GOT3 (cell line): ENCODE results near the gene CTSL.
"Not testable (repeated sequence)": the region's sequence is repeated elsewhere in the genome, so short reads cannot be mapped to it uniquely, and the experiment has no call there.

Experiments used
- DNase-seq: peaks from one replicate; lab custom pipeline; 2025; ENCODE audit warnings: mixed read lengths; lab: John Stamatoyannopoulos, UW

CTSL gene

DNA sequence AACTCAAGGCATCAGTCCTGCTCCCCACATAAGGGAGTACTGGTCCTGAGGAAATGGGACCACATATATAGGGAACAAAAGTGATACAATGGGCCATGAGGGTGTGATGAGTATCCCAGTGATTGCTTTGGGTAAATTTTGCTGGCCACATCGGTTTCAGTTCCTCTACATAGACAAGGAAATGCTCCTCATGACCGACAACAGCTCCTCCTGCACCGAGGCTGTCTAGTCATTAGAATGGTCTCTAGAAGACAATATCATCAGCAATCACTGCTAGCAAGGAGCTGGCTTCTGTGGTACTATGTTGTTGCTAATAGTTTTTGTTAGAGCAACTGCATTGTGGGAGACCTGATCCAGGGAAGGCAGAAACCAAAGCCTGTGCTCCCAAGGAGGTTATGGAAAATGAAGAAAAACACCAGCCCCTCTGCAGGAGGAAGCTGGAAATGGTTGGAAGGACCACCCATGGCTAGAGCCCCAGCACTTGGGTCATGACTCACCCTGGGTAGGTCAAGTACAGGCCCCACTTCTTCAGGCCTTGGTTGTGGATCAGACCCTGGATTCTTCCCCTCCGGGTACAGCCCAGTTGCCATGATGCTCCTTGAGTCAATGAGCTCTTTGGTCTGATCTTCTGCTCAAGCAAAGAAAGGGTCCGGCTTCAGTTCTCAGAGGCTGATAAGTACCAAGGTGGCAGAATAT lies 3.4 kb upstream of the CTSL start:
- no peak for DNase-seq

DNA sequence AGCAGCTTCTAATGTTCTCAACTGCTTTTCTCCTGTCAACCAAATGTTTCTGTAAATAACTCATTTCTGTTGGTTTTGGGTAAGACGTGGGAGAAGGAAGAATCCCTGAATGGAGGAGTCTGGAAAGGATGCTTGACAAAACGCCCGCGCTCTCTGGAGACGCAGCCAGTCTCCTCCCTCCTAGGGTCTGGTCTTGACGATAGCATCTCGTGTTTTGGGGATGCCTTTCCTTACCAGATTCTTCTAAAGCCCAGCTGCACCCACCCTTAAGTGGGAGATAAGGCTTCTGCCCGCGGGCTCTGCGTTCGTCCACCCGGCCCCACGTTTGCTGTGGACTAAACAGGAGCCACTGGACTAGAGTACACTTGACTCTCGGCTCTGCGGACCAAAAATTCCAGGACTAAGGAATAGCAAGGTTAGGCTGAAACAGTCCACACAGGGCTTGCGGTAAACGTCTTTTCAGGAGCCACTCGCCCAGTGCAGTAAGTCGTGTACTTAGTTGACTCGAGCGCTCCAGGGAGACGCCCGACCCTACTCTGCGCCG lies 491 bp upstream of the CTSL start:
- DNase-seq: no peak

DNA sequence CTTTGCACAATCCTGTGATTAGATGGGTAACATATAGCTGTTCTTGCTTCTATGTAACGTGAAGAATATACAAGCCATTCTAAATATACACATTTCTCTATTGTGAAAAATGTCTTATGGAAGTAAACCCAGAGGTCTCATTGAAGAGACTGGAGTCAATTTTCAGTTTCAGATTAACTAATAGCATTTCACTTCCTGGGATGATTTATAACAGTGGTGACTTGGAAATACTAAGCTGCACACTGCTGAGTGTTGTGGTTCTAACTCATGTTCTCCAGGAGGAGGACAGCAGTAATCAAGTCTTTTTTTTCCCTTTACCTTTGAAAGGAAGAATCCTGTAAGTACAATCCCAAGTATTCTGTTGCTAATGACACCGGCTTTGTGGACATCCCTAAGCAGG lies 3.3 kb downstream of the CTSL start:
- DNase-seq: no peak

DNA sequence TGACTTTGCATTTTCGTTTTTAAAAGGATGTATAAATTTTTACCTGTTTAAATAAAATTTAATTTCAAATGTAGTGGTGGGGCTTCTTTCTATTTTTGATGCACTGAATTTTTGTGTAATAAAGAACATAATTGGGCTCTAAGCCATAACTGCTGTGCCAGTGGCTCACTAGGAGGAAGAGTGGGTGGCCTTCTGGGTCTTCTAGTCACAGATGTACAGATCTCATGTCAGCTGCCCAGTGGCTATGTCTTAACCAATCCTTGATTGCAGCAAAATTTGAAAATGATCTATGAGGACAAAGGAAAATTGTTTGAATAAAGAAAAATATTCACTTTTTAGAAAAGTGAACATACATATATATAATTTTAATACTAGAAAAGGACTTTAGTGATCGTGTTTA lies 5.4 kb downstream of the CTSL start:
- no peak for DNase-seq

DNA sequence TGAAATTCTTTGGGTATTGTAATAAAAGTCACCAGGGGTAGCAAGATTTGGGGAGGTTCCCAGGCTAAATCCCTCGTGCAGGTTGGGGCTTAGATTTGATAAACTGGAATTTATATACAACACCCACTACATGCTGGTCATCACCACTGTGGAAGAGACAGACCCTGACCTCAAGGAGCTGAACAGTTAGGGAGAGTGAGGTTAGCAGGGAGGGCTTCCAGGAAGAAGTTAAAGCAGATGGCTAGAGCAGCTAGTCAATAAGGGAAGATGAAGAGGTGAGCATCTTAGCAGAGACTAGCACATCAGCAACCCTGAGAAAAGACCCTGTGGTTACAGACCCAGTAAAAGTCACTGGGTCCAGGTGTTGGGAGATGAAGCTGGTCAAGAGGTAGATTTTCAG lies 6.4 kb downstream of the CTSL start:
- DNase-seq: no peak

DNA sequence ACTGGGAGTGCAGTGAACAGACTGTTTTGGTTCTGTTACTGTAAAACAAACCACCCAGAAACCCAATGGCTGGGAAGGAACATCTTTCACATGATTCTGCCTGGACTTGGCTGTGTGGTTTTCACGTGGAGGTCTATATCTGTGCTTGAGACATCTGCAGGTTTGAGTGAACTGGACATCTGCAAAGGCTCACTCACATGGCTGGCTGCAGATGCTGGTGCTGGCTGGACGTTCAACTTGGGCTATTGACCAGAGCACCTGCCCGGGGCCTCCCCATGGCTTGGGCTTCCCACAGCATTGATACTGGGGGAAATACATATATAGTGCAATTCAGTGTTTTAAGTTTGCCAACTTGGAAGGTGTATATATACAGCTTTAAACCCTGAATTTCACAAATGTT lies 6.8 kb downstream of the CTSL start:
- no peak for DNase-seq

DNA sequence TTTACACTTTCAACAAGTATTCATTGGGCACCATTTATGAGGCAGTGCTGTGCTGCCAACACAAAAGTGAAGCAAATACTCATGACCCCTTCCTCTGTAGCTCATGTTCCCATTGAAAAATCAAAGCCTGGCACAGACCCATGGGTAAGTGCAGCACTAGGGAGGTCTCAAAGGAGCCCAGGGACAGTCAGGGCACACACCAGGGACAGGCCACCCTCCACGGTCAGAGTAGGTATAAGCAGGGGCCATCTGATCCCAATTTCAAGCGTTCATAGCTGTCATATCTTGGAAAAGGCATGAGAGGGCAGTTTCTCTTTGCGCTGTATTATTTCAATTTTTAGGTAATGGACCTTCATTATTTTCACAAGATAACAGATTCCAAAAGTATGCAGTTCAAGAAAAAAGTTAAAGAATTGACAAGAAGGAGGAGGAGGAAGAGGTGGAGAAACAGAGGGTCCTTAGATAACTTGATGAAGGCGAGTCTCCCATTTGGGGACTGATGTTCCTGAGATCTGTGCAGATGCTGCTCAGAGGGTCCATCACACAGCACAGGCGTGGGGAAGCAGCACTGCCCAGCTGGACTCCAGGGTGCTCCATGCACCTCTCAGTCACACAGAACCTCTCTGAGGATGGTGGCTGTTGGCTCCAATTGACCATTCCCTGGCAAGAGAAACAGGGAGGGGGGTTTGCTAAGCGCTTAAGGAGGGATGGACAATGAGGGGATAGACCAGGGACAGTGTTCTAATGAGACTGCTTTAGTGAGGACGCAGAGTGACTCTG lies 7.5 kb downstream of the CTSL start:
- DNase-seq: no peak

DNA sequence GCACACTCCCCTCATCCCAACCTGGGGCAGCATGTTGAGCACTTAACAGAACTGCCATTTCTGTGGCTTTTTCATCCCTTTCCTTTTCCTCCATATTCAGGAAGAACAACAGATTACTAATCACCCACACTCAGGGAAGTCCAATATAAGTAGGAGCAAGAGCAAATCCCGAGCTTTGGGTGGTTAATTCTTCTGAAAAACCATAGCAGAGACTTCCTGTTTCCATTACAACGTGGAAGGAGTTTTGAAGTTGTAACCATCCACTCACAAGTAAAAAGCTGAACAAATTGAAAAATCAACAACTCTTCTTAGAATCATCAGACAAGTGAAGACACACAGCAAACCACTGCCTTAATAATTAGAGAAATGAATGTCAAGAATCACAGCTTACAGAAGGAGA lies 8.2 kb downstream of the CTSL start:
- no peak for DNase-seq

DNA sequence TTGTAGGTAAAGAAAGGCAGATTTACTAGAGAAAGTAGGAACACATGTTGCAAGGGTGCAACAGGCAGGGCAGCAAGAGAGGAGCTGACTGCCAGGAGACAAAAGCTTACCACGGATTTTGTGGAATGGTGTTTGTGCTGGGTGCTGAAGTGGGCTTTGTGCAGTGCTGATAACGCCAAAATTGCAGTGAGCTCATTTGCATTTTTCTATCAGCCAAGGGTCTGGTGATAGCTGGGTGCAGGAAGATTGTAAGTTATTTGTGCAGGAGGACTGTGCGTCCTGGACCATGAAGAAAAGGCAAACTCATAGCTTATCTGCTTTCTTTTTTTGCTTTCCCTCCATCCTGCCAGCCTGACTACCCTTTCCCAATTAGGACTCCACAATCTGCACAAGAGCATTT lies 13.6 kb downstream of the CTSL start:
- DNase-seq: no peak

DNA sequence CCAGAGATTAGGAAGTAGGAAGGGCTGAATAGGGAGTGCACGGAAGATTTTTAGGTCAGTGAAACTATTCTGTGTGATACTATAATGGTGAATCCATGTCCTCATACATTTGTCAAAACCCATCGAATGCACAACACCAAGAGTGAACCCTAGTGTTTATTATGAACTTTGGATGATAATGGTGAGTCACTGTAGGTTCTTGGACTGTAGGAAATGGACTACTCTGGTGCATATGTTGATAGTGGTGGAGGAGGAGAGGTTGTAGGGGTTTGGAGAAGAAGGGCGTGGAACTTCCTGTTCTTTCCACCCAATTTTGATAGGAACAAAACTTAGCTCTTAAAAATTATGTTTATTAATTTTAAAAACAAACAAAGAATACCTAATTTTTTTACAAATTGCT lies 14.3 kb downstream of the CTSL start:
- DNase-seq: no peak

DNA sequence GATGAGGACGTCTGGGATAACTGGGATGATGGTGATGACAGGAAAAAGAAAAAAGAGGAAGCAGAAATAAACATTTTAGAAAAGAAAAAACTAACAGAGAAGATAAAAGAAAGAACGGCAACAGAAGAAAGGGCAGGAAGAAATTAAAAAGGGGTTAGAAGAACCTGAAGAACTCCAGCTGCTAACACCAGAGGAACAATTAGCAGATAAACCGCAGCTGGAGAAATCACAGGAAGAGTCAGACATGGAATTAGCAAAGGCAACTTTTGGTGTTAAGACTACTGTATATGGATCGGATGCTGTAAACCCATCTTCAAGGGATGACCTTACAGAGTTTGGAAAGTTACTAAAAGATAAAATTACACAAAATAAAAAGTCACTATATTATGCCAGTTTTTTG lies 15.4 kb downstream of the CTSL start:
- DNase-seq: no peak

DNA sequence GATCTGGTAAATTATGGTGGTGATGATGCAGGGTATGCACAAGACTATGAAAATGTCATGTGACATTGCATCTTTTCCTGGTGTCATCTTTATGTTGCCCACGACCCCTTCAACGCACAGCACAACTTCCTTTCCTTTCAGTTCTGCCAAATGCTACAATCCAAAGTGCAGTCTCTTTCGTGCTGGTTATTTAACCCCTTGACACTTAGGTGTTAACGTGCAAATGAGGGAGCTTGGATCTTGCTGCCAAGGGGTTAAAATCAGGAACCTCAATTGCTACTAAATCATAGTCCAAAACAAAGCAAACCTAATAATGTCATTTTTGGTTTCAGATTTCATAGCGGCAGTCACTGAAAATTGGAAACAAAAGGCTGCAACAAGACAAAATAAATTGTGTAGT lies 16.0 kb downstream of the CTSL start:
- DNase-seq: no peak

DNA sequence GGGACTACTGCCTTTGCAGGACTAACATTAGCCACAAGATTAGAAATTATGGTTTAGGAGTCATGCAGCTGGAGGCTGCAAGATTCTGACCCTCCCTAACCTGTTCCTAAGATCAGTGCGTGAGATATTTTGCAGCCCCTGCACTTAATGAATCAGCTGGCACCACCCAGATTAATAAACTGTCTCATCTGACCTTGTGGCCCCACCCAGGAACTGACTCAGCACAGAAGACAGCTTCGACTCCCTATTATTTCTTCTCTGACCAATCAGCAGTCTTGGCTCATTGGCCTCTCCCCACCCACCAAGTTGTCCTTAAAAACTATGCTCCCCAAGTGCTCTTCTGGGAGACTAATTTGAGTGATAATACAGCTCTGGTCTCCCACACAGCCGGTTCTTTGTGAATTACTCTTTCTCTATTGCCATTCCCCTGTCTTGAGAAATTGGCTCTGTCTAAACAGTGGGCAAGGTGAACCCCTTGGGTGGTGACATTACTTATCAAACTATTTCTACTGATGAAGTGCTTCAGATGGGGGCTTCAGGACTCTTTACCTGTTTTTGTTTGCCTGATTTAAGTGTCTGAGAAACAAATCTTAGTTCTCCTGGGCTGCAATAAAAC lies 17.0 kb downstream of the CTSL start:
- DNase-seq: no peak

DNA sequence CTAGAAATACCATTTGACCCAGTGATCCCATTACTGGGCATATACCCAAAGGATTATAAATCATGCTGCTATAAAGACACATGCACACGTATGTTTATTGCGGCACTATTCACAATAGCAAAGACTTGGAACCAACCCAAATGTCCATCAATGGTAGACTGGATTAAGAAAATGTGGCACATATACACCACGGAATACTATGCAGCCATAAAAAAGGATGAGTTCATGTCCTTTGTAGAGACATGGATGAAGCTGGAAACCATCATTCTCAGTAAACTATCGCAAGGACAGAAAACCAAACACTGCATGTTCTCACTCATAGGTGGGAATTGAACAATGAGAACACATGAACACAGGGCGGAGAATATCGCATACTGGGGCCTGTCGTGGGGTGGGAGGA lies 18.3 kb downstream of the CTSL start:
- DNase-seq: not testable (repeated sequence)

DNA sequence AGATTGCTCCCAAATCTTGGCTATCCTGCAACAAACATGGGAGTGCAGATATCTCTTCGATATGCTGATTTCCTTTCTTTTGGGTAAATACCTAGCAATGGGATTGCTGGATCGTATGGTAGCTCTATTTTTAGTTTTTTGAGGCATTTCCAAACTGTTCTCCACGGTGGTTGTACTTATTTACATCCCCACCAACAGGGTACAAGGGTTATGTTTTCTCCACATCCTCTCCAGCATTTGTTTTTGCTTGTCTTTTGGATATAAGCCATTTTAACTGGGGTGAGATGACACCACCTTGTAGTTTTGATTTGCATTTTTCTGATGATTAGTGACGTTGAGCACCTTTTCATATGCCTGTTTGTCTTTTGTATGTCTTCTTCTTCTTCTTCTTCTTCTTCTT lies 20.3 kb downstream of the CTSL start:
- DNase-seq: no peak

DNA sequence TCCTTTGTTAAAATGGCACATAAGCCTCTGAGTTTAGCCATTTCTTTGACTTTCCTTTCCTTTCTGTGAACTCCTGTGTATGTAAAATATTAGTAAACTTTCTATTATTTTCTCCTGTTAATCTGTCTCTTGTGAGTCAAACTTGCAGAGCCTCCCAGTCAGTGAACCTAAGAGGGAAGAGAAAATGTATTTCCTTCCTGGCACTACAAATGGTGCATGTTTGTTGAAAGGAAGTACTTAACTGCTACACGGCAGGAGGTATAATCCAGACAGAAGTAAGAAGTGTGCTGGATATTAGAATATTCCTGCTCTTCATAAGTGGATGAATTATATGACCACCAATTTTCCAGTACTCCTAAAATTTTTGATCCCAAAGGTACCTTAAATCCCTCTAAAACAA lies 23.0 kb downstream of the CTSL start:
- no peak for DNase-seq

DNA sequence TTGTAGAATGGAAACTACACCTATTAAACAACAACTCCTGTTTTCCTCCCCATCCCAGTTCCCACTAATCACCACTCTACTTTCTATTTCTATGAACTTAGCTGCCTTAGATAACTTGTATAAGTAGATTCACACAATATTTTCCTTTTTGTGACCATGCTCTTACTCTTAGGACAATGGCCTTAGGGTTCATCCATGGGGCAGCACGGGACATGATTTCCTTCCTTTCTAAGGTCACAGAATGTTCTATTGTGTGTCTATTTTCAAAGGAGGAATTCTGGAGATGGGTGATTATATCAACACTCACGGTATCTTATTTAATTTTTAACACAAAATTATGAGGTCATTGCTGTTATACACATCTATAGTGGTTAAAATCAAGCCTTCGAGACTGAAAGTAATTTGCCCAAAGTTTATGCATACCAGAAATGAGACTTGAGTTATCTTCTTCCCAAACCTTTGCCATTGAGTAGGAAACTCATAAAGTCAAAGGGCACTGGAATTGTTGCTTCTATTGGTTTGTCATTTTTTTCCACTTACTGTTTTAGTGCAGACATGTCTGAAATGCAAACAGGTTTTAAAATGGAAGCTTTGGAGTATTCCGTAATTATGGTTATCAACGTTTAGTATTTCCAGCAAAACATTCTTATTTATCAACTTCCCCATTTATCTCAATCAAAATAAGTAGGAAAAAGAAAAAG lies 23.6 kb downstream of the CTSL start:
- DNase-seq: no peak

DNA sequence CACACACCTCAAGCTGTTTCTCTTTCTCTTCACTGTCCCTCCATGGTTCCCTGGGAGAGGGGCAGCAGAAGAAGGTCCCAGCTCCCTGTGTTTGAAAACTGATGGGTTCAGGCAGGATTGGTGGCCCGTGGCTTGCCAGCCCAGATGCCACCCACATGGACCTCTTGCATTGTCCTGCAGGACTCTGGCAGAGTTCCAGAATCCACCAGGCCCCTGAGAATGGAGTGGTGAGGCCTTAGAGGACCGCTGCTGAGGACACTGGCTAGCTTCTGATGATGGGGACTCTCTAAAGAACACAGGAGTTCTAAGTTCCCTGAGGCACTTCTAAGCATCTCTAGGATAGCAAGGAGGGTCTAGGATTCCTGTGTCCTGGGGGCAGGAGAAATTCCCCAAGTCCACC lies 24.8 kb downstream of the CTSL start:
- DNase-seq: no peak

DNA sequence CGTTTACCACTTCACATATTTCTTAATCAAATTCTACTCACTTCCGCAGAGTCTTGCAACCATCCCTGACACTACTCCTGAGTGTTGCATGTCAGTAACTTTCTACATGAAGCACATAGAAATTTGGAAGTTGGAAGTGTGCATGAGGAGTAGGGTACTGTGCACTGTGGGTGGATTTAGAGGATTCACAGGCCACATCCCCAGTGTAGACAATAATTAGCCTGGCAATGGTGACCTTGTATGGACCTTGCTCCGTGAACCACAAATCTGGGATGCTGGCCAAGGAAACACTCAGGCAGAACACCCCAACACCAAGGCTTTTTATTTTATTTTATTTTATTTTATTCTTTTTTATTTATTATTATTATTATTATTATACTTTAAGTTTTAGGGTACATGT lies 25.5 kb downstream of the CTSL start:
- DNase-seq: no peak

DNA sequence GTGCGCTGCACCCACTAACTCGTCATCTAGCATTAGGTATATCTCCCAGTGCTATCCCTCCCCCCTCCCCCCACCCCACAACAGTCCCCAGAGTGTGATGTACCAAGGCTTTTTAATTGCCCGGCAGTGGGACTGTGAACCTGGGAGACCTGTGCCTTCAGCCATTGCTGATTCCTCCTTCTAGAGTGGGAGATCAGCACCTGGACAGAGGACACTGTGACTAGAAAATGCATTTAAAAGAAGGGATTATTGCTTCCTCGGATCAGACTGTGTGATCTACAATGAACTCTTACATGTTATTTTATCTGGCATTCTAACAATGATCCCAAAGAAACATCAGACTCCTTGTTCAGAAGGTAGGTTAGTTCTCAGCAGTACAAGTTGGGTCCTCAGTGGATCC lies 25.9 kb downstream of the CTSL start:
- no peak for DNase-seq

DNA sequence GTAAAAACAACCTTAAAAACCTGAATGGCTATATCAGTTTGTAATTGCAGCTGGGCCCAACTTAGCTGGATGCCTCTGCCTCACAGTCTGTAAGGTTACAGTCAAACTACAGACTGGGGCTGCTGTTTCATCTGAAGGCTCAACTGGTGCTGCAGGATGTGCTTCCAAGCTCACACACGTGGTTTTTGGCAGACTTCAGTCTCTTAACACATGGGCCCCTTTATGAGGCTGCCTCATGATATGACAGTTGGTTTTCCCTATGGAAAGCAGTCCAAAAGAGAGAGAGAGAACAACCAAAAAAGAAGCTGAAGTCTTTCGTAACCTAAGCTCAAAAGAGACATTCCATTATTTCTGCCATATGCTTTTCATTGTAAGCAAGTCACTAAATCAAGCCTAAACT lies 27.4 kb downstream of the CTSL start:
- no peak for DNase-seq

DNA sequence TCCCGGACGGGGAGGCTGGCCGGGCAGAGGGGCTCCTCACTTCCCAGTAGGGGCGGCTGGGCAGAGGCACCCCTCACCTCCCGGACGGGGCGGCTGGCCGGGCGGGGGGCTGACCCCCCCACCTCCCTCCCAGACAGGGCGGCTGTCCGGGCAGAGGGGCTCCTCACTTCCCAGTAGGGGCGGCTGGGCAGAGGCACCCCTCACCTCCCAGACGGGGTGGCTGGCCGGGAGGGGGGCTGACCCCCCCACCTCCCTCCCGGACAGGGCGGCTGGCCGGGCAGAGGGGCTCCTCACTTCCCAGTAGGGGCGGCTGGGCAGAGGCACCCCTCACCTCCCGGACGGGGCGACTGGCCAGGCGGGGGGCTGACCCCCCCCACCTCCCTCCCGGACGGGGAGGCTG lies 32.4 kb downstream of the CTSL start:
- DNase-seq: not testable (repeated sequence)

DNA sequence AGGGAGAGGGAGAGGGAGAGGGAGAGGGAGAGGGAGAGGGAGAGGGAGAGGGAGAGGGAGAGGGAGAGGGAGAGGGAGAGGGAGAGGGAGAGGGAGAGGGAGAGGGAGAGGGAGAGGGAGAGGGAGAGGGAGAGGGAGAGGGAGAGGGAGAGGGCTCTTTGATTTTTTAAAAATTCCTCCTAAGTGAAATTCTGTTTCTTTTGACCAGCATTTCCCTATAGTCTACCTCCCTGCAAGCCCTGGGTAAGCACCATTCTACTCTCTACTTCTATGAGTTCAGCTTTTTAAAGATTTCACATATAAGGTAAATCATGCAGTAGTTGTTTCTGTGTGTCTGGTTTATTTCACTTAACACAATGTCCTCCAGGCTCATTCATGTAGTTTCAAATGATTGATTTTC lies 34.1 kb downstream of the CTSL start:
- DNase-seq: not testable (repeated sequence)
